A673 (cell line): Measurements from ENCODE around the gene PPARG.

Experiments used
- CTCF ChIP-seq: fragments of 300-800, 200-600 bp; sonication (generic); conservative IDR thresholded peaks from 2 replicates; pipeline ENCODE4 v1.5.1; 2017; ENCODE audit warnings: low read depth, mild to moderate bottlenecking, antibody characterized with exemption, low read length, moderate library complexity, mixed read lengths
- EZH2 ChIP-seq: fragments of 200-600 bp; sonication (generic); IDR thresholded peaks from 2 replicates; pipeline ENCODE4 v1.6.1; 2017; ENCODE audit warnings: borderline replicate concordance, low read depth, mild to moderate bottlenecking, mixed read lengths, antibody characterized with exemption, low read length; ENCODE audit not compliant: poor library complexity, severe bottlenecking

GRCh38 chr3:12471241-12471640 lies 182.4 kb downstream of the PPARG start:
- no peak for TF ChIP-seq CTCF
- no peak for TF ChIP-seq EZH2
